NCI-H2081 treated with DMSO at 0.1 percent for 48 hours (cell line): ENCODE measurements around the gene HCN1.
"Not testable (repeated sequence)": the region's sequence is repeated elsewhere in the genome, so short reads cannot be mapped to it uniquely, and the experiment has no call there.

Source experiments
- DNase-seq: peaks from one replicate; lab custom pipeline; 2025; lab: John Stamatoyannopoulos, UW

The HCN1 gene

DNA sequence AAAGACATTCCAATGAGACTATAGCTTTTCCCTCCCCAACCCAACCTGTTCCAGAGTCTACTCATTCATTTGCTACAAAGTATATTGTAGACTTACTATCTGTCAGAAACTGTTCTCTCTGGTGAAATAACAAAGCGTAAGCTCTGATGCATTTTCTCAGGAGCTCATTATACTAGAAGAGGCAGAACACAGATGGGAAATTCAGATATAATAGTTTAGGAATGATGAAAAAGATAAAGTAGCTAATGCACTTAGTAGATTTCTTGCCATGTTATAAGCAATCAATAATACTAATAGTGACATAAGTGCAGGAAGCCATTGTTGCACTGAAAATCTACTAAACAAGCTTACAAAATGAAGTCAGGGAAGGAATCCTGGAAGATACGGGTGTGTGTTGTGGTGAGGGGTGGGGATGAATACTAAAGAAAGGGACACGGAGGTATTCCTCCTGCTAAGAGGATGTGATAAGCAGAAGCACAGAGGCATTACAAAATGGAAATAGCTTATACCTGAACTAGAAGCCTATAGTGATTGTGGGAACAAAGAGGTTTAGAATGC is 78.2 kb downstream of the HCN1 start:
- no peak for DNase-seq

DNA sequence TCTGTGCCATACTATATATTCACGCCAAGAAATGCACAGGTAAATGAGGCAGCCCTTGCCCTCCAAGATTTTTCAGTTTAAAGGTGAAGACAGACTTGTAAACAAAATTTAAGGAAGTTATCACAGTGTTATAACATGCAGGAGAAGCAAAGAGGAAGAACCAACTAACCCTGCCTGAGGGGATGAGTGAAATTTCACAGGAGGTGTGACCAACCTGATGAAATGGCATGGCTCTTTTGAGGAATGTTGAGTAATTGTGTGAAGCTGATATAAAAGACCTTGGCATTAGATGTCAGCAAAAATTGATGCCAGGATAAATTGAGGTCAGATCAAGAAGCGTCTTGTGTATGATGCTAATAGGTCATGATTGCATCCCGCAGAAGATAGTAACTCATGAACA is 86.5 kb downstream of the HCN1 start:
- no peak for DNase-seq

DNA sequence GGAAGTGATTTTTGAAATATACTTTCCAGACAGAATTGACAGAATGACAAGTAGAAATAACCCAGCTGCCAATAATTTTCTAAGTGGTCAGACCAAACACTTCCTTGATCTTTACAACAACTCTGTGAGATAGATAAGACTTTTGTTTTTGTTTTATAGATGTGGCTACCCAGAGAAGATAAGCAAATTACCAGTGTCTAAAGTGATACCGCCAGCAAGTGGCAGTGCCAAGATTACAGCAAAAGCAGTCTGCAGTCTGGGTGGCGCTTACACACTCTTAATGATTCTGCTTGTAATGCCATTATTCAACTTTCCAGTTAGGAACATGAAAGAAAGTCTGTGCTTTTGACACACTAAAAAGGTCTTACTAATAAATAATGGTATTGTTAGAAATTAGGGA is 92.1 kb downstream of the HCN1 start:
- no peak for DNase-seq

DNA sequence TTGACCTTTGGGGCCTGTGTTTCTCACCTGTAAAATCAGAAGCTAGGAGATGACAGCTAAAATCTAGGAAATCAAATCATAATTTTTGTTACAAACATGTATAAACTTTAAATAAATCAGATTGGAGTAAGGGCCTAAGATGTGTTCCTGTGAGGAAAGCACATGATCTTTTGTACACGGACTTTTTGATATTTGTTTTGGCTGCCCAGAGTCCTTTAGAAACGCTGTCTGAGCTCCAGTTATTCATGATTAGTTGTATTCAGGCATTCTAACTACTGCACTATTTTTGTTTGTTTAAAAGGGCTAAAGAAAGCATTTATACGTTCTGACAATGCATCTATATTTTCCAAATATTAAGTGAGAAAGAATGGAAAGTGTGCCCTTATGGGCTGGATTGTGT is 94.8 kb downstream of the HCN1 start:
- no peak for DNase-seq

DNA sequence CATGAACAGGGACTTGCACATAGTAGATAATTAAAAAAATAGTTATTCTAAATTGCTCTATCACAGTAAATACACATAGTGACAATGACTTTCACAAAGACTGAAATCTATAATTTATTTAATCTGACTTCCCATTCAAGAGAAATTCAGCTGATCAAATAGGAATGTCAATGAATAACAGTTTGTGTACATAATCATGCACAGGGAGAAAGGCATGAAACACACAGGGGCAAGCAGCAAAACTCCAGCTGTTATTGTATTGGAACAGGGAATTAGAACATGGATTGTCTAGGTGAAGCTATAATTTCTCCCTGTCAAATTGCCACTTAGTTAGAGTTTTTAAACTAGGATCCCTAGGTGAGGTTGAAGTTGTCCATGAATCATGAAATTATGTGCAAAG is 99.9 kb downstream of the HCN1 start:
- DNase-seq = no peak

DNA sequence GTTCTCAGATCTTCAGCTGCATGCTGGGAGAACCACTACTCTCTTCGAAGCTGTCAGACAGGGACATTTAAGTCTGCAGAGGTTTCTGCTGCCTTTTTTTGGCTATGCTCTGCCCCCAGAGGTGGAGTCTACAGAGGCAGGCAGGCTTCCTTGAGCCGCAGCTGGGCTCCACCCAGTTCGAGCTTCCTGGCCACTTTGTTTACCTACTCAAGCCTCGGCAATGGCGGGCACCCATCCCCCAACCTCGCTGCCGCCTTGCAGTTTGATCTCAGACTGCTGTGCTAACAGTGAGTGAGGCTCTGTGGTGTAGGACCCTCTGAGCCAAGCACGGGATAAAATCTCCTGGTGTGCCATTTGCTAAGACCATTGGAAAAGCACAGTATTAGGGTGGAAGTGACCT is 110.2 kb downstream of the HCN1 start:
- DNase-seq = not testable (repeated sequence)

DNA sequence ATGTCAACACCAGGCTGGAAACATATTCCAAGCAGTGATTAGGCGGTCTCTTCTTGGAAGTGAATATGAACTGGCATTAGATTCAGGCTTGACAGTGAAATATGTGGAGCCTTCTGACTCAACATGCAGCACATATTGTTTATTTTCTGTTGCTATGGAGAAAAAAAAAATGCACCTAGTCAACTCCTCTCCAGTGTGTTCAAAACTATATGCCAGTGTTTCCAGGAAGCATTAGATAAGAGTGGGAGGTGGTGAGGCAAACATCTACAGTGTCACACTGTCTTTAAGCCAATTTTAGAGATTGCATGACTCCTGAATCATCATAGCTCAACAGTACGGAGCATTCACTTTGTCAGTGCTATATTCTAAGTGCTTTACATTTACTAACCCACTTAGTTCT is 117.9 kb downstream of the HCN1 start:
- DNase-seq = no peak

DNA sequence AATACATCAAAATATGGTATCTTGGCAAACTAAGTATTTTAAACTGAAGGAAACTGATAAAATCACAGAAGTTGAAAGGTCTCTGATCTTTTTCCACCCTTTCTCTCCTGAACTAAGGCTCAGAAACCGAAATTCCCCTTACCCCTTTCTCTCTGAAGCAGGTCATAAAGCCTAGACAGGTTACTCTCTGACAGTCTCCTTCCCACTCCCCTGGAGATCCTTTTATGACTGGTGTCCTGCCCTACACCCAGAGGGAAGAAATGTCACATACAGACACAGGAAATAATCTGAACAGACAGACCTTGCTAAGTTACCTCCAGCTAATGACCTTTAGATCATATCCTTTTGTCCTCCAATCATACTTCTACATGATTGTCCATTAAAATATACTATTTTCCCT is 127.4 kb downstream of the HCN1 start:
- no peak for DNase-seq

DNA sequence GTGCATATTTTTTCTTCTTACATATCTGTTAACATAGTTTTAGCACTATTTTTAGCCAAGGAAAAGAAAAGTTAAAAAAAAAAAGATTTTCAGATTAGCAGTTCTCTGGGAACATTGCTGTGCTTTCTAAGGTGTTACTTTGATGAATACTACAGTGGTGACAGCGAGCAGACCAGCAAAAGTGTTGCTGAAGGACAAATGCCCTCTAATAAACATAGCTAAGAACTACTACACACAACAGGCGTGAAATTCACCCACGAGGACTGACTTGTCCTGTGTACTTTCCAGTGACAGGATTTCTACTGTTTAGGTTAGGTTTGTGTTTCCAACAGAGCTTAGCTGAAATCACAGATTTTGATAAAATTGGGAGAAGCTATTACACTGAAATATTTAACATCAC is 153.8 kb downstream of the HCN1 start:
- DNase-seq = no peak

DNA sequence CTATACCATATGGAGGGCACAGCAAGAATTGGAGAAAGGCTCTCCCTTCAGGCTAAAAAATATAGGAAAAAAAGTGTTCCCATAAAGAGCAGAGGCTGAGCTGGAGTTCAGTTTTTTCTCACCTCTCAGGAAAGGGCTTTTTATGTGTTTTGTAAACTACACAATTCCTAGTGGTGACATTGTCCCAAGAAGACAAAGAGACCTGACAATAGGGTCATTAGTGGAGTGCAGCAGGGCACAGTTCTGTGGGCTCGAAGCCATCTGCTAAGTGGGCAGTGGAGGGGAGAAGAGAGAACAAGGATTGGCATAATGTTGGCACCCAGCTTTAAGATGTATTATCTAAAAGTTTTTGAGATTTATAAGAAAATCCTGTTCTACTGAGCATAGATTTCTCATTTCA is 162.5 kb downstream of the HCN1 start:
- DNase-seq = no peak

DNA sequence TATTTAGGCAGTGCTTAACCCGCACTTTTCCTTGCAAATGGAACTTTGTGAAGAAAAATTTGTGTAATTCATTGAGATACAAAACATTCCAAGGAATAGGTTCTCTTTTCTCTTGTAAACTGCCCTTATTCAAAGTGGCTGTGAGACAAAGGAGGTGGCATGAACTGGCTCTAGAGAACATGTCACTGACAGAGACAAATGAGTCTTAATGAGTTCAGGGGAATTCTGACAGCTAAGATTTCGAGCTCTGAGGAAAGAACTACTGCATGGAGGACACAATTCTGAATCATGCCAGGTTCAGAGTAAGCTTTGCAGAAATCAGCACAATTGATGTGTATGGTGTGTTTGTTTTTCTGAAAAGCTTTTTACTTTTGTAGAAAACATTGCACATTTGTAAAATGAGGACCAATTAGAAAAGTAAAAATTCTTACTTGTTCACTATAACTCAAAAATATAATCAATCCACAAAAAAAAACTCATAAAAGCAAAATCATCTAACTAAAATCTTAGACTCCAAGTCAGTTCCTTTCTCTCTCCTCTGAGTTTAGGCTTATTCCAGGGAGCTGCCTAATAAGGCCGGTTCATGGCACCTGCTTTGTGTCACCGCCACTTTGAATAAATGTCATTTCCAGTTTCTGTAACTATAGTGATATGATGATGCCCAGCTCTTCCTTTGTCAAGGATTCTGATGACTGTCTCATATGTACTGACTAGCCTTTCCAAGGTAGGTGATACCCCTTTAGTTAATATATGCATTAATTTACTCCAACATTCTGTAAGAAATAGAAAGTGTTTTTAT is 163.2 kb downstream of the HCN1 start:
- no peak for DNase-seq

DNA sequence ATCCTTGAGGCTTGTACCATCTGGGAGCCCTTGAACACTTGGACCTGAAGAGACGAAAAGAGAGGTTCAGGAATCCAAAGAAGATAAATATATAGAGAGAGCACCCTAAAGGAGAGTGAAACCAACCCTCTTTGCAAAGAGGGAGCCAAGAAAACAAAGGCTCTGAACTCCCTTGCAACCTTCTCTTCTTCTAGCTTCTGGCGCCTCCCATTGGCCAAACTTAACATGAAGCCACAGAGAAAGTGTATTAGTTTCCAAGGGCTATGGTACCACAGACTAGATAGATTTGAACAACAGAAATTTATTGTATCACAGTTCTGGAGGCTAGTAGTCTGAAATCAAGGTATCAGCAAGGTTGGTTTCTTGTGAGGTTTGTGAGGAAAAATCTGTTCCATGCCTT is 175.1 kb downstream of the HCN1 start:
- DNase-seq = no peak

DNA sequence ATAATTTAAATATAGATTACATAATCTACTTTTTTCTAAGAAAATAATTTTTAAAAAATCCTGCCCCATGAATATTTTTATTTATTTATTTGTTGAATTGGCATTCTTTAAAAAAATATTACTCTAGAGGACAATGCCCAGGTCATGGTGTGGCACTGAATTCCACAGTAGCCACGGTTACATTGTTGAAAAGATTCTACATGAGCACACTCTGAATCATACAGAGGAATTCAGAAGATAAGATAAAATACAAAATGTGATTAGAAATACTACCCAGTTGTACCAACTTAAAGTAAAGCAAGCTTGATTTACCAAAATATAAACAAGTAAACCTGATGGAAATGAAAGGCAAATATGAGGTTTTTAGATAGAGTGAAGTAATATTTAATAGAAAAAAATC is 183.7 kb downstream of the HCN1 start:
- no peak for DNase-seq

DNA sequence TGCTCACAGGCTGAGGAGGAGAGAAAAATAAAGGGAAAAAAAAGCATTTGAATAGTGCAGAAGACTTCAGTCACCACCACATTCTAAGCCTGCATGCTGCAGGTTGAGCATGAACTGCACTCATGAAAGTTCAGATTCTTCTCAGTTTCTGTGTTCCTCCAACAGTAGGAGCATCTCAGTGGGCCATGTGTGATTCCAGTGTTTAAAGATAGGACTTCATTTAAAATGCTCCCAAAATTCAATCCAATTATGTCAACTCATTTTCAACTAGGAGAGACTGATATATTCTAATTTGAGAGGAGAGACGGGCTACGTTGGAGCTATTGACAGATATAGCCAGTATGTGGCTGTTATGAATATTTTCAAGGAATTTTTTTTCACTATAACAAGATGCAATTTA is 186.8 kb downstream of the HCN1 start:
- no peak for DNase-seq

DNA sequence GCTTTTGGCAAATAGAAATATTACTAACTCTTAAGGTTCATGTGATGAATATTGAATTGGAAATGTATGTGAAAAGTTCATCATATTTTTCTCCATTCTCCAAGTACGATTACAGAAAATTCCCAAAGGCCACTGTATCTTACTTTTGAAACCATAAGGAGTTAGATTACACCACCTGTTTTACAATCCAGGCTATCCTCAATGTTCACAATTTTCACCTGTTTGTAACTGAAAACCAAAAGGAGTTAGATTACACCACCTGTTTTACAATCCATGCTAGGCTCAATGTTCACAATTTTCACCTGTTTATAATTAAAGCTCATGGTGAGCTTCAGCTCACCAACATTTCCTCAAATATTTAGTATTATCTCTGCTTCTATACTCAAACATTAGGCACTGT is 188.0 kb downstream of the HCN1 start:
- peak; percentile 32 for DNase-seq

DNA sequence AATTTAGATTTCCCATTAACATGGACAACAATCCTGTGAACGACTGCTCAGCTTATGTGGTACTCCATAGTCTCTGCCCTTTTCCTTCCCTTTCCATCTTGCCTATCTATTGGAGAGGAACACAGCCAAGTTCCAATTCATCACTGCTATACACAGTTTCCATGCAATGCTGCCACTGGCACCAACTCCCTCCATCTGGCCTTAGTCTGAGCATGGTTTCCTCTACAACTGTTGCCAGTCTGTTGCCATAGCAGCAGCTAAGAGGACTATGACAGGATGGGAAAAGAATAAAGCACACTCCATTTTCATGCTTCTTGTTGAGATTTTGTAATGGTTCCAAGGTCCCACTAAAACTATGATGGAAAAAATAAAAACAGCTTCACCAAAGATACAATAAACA is 189.0 kb downstream of the HCN1 start:
- peak; percentile 65 for DNase-seq

DNA sequence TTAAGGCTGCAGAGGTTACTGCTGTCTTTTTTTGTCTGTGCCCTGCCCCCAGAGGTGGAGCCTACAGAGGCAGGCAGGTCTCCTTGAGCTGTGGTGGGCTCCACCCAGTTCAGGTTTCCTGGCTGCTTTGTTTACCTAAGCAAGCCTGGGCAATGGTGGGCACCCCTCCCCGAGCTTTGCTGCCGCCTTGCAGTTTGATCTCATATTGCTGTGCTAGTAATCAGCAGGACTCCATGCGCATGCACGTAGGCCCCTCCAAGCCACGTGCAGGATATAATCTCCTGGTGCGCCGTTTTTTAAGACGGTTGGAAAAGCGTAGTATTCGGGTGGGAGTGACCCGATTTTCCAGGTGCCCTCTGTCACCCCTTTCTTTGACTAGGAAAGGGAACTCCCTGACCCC is 197.2 kb downstream of the HCN1 start:
- DNase-seq = not testable (repeated sequence)

DNA sequence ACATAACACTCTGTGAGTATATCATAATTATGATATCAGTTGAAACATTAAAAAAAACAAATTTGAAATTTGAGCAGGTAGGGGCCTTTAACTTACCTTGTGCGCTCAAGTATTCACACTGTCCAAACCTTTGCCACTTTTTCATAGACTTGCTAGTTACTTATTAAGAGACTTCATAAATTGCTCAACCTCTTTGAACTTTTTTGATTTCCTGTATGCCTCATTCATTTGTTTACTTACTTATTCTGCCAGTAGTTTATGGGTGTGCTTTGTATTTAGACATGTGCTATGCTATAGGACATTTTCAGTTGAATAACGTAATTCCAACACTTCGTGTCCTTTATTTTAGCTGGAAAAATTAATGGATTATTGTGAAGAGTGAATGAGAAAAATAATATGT is 204.8 kb downstream of the HCN1 start:
- DNase-seq = no peak

DNA sequence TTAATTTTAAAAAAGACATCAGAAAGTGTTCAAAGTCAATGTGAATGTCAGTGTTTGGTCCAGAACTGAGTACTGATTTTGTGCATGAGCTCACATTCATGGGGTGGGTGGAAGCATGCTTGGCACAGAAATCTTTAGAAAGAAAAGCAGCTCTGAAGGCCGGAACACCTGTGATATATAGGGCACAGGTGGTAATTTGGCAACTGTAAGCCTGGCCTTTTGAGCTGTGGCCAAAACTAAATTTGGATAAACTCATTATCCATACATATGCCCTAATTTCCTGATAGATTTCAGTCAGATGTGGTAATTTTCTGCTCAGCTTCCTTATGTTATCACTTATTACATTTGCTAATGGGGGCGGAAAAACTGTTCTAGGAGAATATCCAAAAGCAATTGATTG is 211.4 kb downstream of the HCN1 start:
- DNase-seq = peak; percentile 13

DNA sequence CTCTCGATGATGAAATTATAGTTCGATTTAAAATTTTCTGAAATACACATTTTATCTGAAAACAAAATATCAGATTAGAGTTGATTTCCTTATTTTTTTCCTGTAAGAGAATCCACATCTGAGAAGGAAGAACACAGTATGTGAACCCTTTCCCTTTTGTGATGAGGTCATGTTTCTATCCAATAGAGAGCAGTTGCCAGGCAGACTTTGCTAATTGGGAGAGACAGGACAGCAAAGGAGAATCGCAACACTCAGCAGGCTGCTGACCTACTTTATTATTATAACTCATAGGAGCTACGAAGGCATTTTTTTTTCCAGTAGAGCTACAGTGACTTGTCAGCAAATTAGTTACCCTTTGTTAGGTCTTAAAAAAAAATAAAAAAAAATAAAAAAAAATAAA is 242.1 kb downstream of the HCN1 start:
- no peak for DNase-seq

DNA sequence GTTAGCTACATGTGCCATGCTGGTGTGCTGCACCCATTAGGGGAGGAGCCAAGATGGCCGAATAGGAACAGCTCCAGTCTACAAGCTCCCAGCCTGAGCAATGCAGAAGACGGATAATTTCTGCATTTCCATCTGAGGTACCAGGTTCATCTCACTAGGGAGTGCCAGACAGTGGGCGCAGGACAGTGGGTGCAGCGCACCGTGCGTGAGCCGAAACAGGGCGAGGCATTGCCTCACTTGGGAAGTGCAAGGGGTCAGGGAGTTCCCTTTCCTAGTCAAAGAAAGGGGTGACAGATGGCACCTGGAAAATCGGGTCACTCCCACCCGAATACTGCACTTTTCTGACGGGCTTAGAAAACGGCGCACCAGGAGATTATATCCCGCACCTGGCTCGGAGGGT is 251.3 kb downstream of the HCN1 start:
- not testable (repeated sequence) for DNase-seq

DNA sequence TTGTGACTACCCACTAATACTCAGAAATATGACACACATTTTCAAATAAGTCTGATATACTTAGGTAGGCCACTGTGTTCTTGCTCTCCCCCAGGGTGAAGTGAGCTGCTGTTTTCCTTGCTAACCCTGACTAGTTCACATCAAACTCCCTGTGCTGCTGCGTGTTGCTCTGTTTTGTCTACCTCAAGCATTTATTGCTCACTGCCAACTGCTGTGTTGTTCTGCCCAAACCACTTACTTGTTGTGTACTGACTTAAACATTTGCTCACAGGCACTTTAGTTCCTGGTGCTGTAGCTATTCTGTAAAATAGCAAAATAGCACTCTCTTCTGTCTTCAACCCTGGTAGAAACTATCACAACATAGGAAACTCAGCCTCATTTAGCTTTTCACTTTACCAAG is 255.7 kb downstream of the HCN1 start:
- DNase-seq = no peak

DNA sequence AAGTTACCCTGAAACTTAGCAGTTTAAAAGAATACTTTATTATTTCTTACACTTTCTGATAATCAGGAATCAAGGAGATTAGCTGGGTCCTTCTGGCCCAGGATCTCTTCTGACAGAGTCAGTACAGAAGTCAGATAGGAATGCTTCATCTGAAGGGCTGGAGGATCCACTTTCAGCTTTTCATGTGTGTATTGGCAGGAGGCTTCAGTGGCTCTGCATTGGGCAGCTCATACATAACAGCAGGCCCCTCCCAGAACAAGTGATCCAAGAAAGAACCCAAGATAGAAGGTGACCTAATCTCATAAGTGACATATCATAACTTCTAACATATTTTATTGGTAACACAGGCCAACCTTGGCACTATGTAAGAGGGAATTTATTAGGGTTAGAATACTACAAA is 258.4 kb downstream of the HCN1 start:
- DNase-seq = no peak
